ENCODE data around the gene ABCC9.

Gene ABCC9

DNA sequence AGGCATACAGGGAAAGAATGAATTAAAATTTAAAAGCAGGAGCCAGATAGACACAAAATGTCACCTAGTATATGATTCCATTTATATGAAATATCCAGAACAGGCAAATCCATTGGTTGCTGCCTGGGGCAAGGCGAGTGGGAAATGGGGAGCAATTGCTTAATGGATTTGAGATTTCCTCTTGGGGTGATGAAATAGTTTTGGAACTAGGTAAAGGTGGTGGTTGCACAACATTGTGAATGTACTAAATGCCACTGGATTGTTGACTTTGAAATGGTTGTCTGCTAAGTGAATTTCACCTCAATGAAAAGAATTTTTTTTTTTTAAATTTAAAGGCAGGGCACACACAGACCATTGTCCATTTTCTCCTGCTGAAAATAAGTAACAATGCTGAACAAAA, 61.9 kb downstream of the ABCC9 start:
- Histone ChIP-seq H3K36me3 (ENCODE audit: insufficient read depth, low read length) (no peaks in the 10 kb centered on the region), H3K9me3 (ENCODE audit: control insufficient read depth, insufficient read depth, low read length) (no peaks in the 10 kb centered on the region), H3K4me1 (ENCODE audit: insufficient read depth, low read length) (no peaks in the 10 kb centered on the region), H3K9ac (ENCODE audit: low read depth, low read length) (no peak overlapping the region)

DNA sequence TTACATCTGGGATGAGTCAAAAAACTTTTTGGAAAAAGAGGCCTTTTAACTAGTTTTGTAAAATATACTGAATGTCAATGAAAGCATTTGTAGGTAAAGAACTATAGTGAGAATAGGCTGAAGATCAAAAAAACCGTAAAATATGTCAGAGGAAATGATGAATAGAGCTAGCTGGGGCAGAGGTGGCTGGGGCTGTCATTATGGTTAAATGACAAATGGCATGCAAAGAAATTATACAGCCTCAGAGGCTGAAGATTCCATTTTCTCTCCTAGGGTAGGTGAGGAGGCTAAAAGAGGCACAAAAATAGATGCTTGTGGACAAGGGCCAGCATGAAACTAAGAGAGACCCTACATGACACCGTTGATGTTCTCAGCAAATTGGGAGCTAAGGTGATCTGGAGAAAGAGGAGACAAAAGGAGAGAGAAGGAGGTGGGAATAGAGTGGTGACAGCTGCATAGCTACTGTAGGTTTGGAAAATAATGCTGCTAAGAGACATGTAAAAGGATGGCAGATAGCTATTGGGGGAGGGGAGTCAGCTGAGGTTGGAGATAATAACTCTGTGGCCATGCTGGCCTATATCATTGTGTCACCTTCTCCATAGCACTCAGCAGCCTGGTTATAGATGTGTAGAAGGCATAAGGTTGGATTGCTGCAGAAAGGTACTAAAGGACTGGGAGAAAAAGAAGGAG, 63.8 kb downstream of the ABCC9 start:
- no peaks in the 10 kb centered on the region for H3K4me1 ChIP-seq (ENCODE audit: insufficient read depth, low read length)
- no peaks in the 10 kb centered on the region for H3K9me3 ChIP-seq (ENCODE audit: control insufficient read depth, insufficient read depth, low read length)
- H3K36me3 ChIP-seq (ENCODE audit: insufficient read depth, low read length): no peaks in the 10 kb centered on the region
- no peak overlapping the region for H3K9ac ChIP-seq (ENCODE audit: low read depth, low read length)

DNA sequence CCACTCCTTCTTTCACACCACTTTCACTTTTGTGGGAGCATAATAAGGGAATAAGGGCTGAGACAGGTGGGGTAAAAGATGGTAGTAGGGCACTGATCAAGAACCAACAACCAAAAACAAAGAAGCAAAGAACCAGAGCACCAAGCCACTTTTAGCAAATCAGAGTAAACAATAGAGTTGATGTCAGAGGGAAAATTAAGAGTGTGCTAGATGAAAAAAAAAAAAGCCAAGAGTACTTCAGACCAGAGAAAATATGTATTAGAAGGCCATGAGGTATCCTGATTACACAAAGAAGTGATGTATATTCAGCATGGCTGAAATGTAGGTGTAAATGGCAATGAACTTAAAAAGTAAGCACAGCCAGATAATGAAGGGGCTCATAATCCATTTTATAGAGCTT, 75.4 kb downstream of the ABCC9 start:
- Histone ChIP-seq H3K9ac (ENCODE audit: low read depth, low read length) (no peak overlapping the region), H3K9me3 (ENCODE audit: control insufficient read depth, insufficient read depth, low read length) (no peaks in the 10 kb centered on the region; the same call in 1 of the 2 replicates), H3K4me1 (ENCODE audit: insufficient read depth, low read length) (no peaks in the 10 kb centered on the region), H3K36me3 (ENCODE audit: insufficient read depth, low read length) (no peaks in the 10 kb centered on the region)

DNA sequence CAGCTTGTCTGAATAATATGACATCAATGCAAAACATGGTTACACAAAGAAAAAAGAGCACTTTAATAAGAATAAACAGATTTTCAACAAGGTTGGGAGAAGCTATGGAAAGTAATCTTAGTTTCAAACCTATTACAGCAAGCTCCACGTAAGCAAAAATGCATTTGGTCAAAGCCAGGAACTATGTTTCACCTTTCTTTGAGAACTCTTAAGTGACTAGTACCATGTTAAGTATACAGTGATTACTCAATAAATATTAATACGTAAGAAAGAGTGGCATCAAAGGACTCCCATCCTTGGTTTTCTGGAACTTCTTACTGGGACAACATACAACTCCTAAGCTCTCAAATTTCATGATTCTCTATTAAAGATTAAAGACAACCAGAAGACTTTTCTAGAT, 80.7 kb downstream of the ABCC9 start:
- Histone ChIP-seq H3K9ac (ENCODE audit: low read depth, low read length) (no peak overlapping the region), H3K4me1 (ENCODE audit: insufficient read depth, low read length) (no peaks in the 10 kb centered on the region), H3K36me3 (ENCODE audit: insufficient read depth, low read length) (no peaks in the 10 kb centered on the region), H3K9me3 (ENCODE audit: control insufficient read depth, insufficient read depth, low read length) (no peaks in the 10 kb centered on the region)

DNA sequence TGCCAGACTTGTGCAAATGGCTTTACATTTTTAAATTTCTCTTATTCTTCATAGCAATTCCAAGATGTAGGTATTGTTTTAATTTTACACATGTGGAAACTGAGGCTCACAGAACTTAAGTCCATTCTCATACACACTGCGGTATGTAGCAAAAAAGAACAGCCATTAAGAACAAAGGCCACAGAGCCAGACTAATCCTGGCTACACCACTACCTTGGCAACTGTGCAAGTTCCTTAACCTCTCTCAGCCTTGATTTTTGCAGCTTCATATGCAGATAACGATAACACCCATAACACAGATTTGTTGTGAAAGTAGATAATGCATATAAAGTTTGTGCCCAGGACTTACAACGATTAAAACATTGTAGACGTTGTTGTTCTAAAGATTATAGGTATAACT, 81.1 kb downstream of the ABCC9 start:
- Histone ChIP-seq H3K9ac (ENCODE audit: low read depth, low read length) (no peak overlapping the region), H3K4me1 (ENCODE audit: insufficient read depth, low read length) (no peaks in the 10 kb centered on the region), H3K36me3 (ENCODE audit: insufficient read depth, low read length) (no peaks in the 10 kb centered on the region), H3K9me3 (ENCODE audit: control insufficient read depth, insufficient read depth, low read length) (no peaks in the 10 kb centered on the region)

DNA sequence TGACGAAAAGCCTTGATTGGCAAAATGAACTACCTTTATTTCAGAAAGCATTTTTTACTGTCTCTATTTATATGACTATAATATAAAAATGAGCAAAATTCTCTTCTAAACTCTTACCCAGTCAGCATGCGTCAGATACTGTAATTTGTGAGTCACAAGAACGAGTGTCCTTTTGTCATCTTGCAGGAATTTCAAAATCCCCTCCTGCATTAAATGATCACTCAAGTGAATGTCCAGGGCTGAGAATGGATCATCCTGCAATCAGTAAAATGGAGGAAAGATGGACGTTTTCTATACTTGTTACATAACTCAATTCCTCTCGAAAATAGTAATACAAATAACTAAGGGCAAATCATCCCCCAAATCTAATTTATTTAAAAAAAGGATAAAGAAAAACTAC, 89.0 kb downstream of the ABCC9 start:
- no peaks in the 10 kb centered on the region for H3K9me3 ChIP-seq (ENCODE audit: control insufficient read depth, insufficient read depth, low read length)
- no peaks in the 10 kb centered on the region for H3K4me1 ChIP-seq (ENCODE audit: insufficient read depth, low read length)
- H3K9ac ChIP-seq (ENCODE audit: low read depth, low read length): no peak overlapping the region
- H3K36me3 ChIP-seq (ENCODE audit: insufficient read depth, low read length): no peaks in the 10 kb centered on the region

DNA sequence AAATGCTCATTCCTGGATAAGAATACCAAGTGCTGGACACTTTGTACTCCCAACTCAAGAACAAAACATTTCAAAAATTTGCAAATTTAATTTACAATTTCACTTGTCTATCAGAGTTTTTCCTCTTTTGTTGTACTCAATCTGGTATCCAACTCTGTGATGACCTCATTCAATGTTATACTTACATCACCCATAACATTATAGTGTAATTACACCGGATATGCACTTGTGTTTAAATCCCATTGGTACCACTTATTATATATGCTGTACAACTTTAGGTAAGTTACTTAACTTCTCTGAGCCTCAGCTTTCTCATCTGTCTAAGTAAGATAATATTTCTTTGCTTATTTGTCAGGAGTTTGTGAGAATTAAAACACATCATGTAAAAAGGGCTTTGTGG, 90.1 kb downstream of the ABCC9 start:
- H3K9ac ChIP-seq (ENCODE audit: low read depth, low read length): no peak overlapping the region
- no peaks in the 10 kb centered on the region for H3K9me3 ChIP-seq (ENCODE audit: control insufficient read depth, insufficient read depth, low read length)
- H3K36me3 ChIP-seq (ENCODE audit: insufficient read depth, low read length): no peaks in the 10 kb centered on the region

DNA sequence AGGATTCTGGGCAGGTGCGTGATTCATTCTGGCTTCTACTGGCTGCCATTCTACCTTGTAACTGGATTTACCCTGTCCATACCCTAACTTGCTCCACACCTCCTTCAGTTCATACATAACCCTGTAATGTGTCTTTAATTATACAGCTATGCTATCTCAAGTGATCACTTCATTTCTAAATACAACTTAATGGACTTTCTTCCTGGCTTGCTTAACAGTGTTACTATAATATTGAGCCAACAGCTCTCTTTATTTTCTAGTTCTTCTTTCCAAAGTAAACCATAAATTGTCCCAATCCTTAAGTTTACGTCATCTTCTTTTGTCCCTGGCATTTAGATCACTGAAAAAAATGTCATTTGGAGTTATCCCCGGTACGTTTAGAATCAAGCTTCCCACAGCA, 90.8 kb downstream of the ABCC9 start:
- no peaks in the 10 kb centered on the region for H3K4me1 ChIP-seq (ENCODE audit: insufficient read depth, low read length)
- H3K36me3 ChIP-seq (ENCODE audit: insufficient read depth, low read length): no peaks in the 10 kb centered on the region
- no peaks in the 10 kb centered on the region for H3K9me3 ChIP-seq (ENCODE audit: control insufficient read depth, insufficient read depth, low read length)
- H3K9ac ChIP-seq (ENCODE audit: low read depth, low read length): no peak overlapping the region

More for the DNA sequence above, 90.1 kb downstream of the ABCC9 start:
- H3K4me1 ChIP-seq (ENCODE audit: insufficient read depth, low read length): no peaks in the 10 kb centered on the region

DNA sequence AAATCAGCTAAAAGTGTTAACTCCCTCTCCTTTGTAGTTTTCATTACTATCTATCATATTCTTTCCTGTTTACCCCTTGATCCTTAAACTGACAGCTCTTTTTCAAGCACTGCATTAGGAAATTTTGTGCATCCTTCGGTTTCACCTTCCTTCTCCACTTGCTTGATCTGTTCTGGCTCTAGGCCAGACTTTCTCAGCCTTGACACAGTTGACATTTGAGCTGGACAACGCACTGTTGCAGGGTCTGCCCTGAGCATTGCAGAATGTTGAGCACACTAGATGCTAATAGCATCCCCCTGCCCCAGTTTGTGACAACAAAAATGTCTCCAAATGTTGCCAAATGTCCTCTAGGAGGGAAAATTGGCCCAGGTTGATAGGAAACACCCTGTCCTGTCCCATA, 91.3 kb downstream of the ABCC9 start:
- no peaks in the 10 kb centered on the region for H3K36me3 ChIP-seq (ENCODE audit: insufficient read depth, low read length)
- no peaks in the 10 kb centered on the region for H3K4me1 ChIP-seq (ENCODE audit: insufficient read depth, low read length)
- H3K9ac ChIP-seq (ENCODE audit: low read depth, low read length): no peak overlapping the region
- no peaks in the 10 kb centered on the region for H3K9me3 ChIP-seq (ENCODE audit: control insufficient read depth, insufficient read depth, low read length)

DNA sequence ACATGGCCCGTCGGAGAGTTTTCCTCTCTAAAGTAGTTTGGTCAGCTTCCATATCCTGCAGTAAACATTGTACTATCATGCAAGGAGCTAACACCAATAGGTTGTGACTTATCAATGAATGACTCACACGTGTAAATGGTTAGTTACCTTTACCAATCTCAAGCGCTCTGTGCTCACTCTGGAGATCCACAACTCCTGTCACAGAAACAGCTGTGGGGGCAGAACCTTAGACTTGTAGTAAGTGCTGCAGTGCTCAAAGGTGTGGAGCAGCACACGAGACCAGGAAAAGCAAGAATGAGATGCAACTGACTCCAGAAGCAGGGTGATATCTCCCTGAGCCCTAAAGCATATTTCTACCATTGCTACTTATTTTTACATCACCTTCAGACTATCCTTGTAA, 93.0 kb downstream of the ABCC9 start:
- Histone ChIP-seq H3K36me3 (ENCODE audit: insufficient read depth, low read length) (no peaks in the 10 kb centered on the region), H3K9ac (ENCODE audit: low read depth, low read length) (no peak overlapping the region), H3K4me1 (ENCODE audit: insufficient read depth, low read length) (no peaks in the 10 kb centered on the region), H3K9me3 (ENCODE audit: control insufficient read depth, insufficient read depth, low read length) (no peaks in the 10 kb centered on the region)

DNA sequence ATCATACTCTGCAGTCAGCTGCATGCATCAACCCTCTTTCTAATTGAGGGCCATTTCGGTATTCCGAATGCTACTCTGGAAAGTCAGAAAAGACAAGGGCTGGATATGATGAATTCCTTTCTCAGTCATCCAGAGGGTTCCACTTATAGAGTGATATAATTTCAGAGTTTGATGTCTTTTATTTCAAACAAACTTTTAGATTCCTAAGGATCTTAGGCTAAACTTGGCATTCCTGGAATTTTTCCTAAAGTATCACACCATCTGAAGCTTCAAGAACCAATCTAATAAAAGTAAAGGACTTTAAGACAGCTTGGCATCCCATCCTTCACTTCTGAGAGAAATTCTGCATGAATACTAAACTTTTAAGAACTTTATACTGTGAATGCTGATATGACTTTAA, 97.4 kb downstream of the ABCC9 start:
- Histone ChIP-seq H3K36me3 (ENCODE audit: insufficient read depth, low read length) (no peaks in the 10 kb centered on the region), H3K9me3 (ENCODE audit: control insufficient read depth, insufficient read depth, low read length) (no peaks in the 10 kb centered on the region), H3K4me1 (ENCODE audit: insufficient read depth, low read length) (no peaks in the 10 kb centered on the region), H3K9ac (ENCODE audit: low read depth, low read length) (no peak overlapping the region)

DNA sequence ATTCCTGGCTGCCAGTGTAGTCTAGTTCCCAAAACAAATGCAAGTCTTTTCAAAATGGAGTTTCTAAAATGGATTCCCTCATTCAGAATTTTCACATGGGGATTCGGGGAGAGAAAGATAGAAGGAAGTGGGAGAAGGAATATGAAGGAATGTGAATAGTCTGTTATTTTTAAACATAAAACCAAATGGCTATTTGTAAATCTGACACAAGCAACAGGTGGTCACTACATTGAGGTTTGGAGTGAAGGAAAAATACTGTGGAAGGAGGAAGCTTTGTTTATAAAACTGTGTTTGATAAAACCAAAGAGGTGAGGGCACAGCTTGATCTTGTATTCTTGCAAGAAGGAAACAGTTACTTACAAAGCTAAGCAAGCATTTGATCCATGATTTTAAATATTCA, 101.5 kb downstream of the ABCC9 start:
- H3K4me1 ChIP-seq (ENCODE audit: insufficient read depth, low read length): no peaks in the 10 kb centered on the region
- no peaks in the 10 kb centered on the region for H3K9me3 ChIP-seq (ENCODE audit: control insufficient read depth, insufficient read depth, low read length)
- H3K36me3 ChIP-seq (ENCODE audit: insufficient read depth, low read length): no peaks in the 10 kb centered on the region
- no peak overlapping the region for H3K9ac ChIP-seq (ENCODE audit: low read depth, low read length)

DNA sequence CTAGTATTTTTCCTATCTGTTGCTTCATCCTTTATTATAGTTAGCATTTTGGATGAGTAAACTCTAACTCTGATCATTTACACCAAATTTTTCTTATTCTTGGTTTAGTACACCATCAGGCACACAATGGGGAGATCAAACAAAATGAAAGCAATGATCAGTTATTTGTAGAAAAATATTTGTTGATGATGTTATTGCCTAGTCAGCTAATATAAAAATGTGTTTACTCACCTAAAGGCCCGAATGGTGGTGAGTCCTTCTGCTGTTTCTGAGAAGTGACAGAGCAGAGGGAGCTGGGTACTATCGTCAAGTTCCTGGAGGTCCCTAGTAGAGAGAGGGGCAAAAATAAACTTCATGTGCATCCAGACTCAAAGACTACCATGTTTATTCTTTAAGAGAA, 103.4 kb downstream of the ABCC9 start:
- Histone ChIP-seq H3K36me3 (ENCODE audit: insufficient read depth, low read length) (no peaks in the 10 kb centered on the region), H3K9me3 (ENCODE audit: control insufficient read depth, insufficient read depth, low read length) (no peaks in the 10 kb centered on the region), H3K4me1 (ENCODE audit: insufficient read depth, low read length) (no peaks in the 10 kb centered on the region), H3K9ac (ENCODE audit: low read depth, low read length) (no peak overlapping the region)

DNA sequence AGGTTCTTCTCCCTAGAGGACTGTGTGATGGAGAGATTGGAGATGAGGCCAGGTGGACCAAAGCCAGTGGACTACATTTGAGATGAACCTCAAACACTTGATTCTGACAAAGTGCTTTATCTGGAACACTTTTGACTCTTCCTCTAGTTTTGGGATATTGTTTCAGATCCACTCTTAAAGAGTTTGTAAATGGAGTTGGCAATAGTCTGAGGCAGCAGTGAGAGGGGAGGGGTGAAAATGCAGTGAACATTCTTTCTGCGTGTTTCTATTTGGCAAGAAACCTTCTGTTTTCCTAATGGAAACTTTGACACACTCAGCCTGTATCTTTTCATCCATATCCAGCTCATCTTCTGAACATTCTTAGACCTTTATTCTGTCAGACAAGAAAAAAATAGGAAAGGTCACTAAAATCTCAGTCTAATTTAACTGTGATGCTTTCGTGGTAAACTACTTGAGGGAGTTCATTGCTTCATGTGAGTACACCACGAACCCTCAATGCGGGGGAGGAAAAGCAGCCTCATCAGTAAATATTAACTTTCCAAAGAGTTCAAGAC, 109.4 kb downstream of the ABCC9 start:
- Histone ChIP-seq H3K4me1 (ENCODE audit: insufficient read depth, low read length) (no peaks in the 10 kb centered on the region), H3K9me3 (ENCODE audit: control insufficient read depth, insufficient read depth, low read length) (no peaks in the 10 kb centered on the region), H3K36me3 (ENCODE audit: insufficient read depth, low read length) (no peaks in the 10 kb centered on the region), H3K9ac (ENCODE audit: low read depth, low read length) (no peak overlapping the region)

DNA sequence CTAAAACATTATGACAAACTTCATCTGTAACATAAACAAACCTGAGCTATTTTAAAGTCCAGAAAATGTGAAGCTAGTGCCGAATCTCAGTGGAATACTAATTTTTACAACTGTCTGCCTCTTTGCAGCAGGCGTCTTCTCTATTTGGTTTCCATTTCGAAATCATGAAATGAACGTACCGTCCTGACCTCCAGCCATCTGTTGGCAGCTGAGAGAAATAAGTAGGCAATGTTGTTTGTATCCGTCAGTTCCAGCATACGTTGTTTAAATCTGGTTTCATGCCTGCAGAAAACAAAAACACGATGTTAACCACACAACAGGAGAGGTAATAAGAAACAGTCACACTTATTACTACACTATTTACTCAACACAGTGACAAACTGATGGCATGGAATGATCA, 112.4 kb downstream of the ABCC9 start:
- no peaks in the 10 kb centered on the region for H3K4me1 ChIP-seq (ENCODE audit: insufficient read depth, low read length)
- H3K9ac ChIP-seq (ENCODE audit: low read depth, low read length): no peak overlapping the region
- no peaks in the 10 kb centered on the region for H3K36me3 ChIP-seq (ENCODE audit: insufficient read depth, low read length)
- no peaks in the 10 kb centered on the region for H3K9me3 ChIP-seq (ENCODE audit: control insufficient read depth, insufficient read depth, low read length)

Data from ES-I3 (cell line).